GM12891 (cell line): ENCODE data around the gene HOXB9. TPM values are rescaled to one million over a fixed set of nuclear protein-coding genes. Genes with fewer than 3 reads are reported as not detected.

Experiments
- DNase-seq: peaks from one replicate; pipeline ENCODE4 v3.0.0; 2011; ENCODE audit warnings: low spot score; ENCODE audit not compliant: insufficient read length
- FAIRE-seq: peaks from 2 replicates; lab custom pipeline; 2011; peaks lifted over from hg19 to GRCh38; lab: Jason Lieb, UNC
- PAX5 ChIP-seq: IDR thresholded peaks from 2 replicates; pipeline ENCODE4 v1.6.1; 2011; ENCODE audit warnings: low read length, moderate library complexity, mild to moderate bottlenecking; ENCODE audit not compliant: insufficient read depth, severe bottlenecking
- POLR2A ChIP-seq: IDR thresholded peaks from 2 replicates; pipeline ENCODE4 v1.6.1; 2011; ENCODE audit warnings: low read depth, low read length, control low read depth
- POLR2AphosphoS5 ChIP-seq: IDR thresholded peaks from 2 replicates; pipeline ENCODE4 v1.6.1; 2011; ENCODE audit warnings: low read depth, low read length, control low read depth
- POU2F2 ChIP-seq: IDR thresholded peaks from 2 replicates; pipeline ENCODE4 v1.6.1; 2011; ENCODE audit warnings: low read depth, mild to moderate bottlenecking, control low read depth, low read length, moderate library complexity
- SPI1 ChIP-seq: IDR thresholded peaks from 2 replicates; pipeline ENCODE4 v1.6.1; 2011; ENCODE audit warnings: low read depth, low read length, control low read depth
- TAF1 ChIP-seq: IDR thresholded peaks from 2 replicates; pipeline ENCODE4 v1.6.1; 2011; ENCODE audit warnings: low read depth, low read length, control low read depth
- polyA plus RNA-seq: library from polyadenylated mRNA; unstranded; fragments of >200 nt; gene quantifications from one replicate; pipeline ENCODE4 v1.2.1, GENCODE V29; 2012; ENCODE audit warnings: low read depth, missing spikeins, inconsistent platforms; ENCODE audit not compliant: missing spikeins

HOXB9 gene
- polyA plus RNA-seq: 0.14 TPM

DNA sequence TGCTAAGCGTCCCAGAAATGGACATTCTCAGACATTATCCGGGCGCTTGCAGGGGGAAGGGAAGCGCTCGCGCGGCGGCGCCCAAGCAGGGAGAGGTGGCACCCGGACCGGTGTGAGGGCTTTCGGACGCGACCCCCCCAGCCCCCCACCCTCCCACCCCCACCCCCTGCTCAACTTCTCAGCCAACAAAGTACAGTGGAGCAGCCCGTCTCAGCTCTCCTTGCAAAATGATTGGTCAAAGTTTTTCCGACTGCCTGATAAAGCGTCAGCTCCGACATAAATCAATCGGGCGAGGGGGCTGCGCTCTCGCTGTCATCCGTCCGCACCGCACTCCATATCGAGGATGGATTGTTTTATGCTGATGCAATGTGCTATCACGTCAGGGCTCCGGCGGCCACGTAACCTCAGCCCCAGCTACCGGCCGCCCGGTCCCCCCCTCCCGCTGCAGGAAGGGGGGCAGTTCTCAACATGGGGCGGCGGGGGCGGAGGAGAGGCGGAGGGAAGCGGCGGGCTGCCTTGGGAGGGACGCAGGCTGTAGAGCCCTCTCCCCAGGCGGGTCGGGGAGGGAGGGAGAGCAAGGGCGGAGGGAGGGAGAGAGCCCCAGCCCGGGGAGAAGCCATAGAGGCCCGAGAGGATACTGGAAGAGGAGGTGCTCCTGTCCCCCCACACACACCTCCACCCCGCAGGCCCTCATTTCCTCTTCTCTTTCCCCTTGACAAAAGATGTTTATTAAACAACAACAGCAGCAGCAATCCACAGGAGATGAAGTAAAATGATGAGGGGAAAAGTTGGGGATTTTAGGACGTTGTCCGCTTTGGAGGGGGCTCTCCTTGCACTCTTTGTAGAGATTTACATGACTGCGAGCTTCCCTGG is at the start of gene HOXB9:
Gene HOXB9, minus strand, starts transcription at position 114 of the 873 bp plus-strand sequence. Its CDS starts 89 bp downstream, at position 25.
- DNase-seq: no peak
- no peak for TF ChIP-seq TAF1
- TF ChIP-seq POLR2A: no peak
- no peak for TF ChIP-seq POU2F2
- TF ChIP-seq POLR2AphosphoS5: no peak
- no peak for TF ChIP-seq SPI1
- no peak for TF ChIP-seq PAX5
- FAIRE-seq: no peak

GRCh38 chr17:48672340-48672739 is 46.2 kb upstream of the HOXB9 start:
- no peak for DNase-seq
- FAIRE-seq: no peak

GRCh38 chr17:48671697-48672171 is 45.6 kb upstream of the HOXB9 start:
- FAIRE-seq: no peak
- peak; percentile 48 for DNase-seq
- TF ChIP-seq POLR2AphosphoS5: no peak
- no peak for TF ChIP-seq POU2F2
- no peak for TF ChIP-seq POLR2A
- TF ChIP-seq TAF1: no peak
- TF ChIP-seq SPI1: no peak
- no peak for TF ChIP-seq PAX5

More at GRCh38 chr17:48672340-48672739, 46.2 kb upstream of the HOXB9 start:
- no peak for TF ChIP-seq SPI1
- TF ChIP-seq POU2F2: no peak

DNA sequence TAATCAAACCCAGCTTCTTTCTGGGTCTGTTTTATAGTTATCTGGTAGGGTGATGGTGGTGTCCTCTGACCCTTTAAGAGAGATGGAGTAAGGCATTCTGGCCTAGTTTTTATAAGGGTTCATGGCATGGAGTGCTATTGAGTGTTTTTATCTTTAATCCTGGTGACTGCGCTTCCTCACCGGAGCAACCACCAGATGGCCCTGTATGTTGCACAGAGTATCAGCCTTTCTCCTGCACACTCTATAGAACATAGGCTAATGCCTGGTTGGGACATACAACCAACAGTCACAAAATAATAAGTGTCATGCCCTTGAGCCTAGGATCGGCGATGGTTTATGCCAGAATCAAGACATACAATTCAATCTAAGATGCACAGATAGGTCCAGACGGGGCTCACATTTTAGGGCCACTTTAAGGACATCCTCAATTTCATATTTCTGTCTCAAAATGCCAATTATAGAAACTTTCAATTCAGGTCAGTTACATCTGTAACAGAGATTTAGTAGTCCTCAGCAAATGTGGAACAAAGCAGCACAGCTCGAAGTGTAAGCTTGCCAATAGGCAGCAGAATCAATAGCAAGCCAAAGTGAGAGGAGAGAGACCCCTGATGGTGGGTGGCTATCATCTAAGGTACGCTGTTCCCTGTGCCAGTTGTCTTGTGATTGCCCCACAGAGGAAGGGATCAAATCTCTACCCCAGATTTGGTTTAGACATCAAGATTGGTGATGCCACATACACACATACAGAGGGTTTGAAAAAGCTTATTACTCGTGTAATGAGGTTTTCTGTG is 37.2 kb upstream of the HOXB9 start:
- no peak for TF ChIP-seq POU2F2
- no peak for TF ChIP-seq PAX5
- TF ChIP-seq POLR2AphosphoS5: no peak
- TF ChIP-seq SPI1: no peak
- TF ChIP-seq TAF1: no peak
- TF ChIP-seq POLR2A: no peak
- no peak for FAIRE-seq

DNA sequence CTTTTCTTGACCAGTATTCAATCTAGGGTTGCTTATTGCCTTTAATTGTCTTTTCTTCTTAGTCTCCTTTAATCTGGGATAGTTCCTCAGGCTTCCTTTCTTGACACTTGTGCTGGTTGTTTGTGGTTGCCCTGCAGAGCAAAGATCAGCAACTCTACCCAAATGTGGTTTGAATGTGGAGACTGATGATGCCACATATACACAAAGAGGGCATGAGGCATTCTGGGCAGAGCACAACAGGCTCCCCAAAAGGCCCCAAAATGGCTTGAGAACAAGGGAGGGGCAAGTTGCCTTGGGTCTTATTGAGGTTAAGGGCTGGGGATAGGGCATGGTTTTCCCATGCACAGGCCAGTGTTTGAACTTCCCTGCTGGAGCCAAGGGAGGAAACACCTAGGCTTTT is 29.8 kb upstream of the HOXB9 start:
- FAIRE-seq (no peak), DNase-seq (no peak)
- TF ChIP-seq SPI1 (no peak), PAX5 (no peak), POLR2AphosphoS5 (no peak), TAF1 (no peak), POLR2A (no peak), POU2F2 (no peak)

More for the DNA sequence above, 37.2 kb upstream of the HOXB9 start:
- no peak for DNase-seq

- TF ChIP-seq TAF1 (no peak), POLR2A (no peak), SPI1 (no peak), PAX5 (no peak), POU2F2 (no peak), POLR2AphosphoS5 (no peak)
- FAIRE-seq: no peak
Observed at GRCh38 chr17:48649741-48650140, 23.6 kb upstream of the HOXB9 start.

DNA sequence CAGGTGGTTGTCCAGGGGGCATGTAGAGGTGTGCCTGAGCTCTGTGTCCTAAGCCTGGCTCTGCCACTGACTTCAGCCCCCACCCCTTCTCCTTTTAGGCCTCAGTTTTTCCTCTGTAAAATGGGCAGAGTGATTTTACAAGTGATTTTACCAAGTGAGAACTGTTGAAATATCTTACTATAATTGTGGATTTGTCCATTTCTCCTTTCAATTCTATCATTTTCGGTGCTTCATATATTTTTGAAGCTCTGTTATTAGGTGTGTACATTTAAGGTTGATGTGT is 21.7 kb upstream of the HOXB9 start:
- TF ChIP-seq TAF1 (no peak), PAX5 (no peak), POLR2AphosphoS5 (no peak), POLR2A (no peak), SPI1 (no peak)
- DNase-seq: no peak
- FAIRE-seq: no peak

More at GRCh38 chr17:48649741-48650140, 23.6 kb upstream of the HOXB9 start:
- no peak for DNase-seq

DNA sequence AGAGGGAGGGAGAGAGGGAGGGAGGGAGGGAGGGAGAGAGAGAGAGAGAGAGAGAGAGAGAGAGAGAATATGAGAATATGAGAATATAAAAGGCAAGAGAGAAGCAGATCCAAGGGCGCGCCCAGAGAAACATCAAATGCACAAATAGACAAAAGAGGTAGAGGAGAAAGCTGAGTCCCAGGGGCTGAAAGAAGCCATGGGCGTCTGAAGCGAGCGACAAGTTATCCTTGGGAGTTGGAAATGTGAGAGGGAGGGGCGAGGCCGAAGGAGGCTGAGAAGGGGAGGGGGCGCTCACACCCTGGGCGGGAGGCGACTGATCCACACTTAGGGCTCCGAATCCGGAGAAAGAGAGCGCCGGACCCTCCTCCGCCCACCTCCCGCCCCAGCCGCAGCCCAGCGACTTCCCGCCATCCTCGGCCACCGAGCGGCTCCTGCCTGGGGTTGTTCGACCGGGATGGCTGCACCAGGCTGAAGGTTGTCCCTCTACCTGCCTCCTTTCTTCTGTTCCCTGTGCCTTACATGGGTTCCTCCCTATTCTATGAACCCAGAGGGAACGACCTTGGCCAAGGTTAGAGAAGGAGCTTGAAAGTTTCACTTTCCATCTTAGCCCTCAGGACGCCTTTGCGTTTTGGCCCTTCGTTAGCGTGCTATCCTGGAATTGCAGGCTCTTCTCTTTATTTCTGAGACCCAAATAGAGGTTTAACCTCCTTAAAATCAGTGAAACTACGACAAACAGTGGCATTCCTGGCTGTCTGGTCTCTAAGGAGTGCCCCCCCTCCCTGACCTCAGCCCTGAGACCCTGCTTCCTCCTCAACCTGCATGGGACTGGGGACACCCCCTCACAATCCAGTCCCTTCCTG is 21.2 kb upstream of the HOXB9 start:
- DNase-seq: no peak
- FAIRE-seq: no peak
- TF ChIP-seq TAF1: no peak
- no peak for TF ChIP-seq SPI1
- no peak for TF ChIP-seq POU2F2
- TF ChIP-seq POLR2AphosphoS5: no peak
- no peak for TF ChIP-seq POLR2A
- TF ChIP-seq PAX5: no peak
